AG10803 (cell line): ENCODE measurements around the gene NDUFV2.

ENCODE experiments used
- DNase-seq: peaks from one replicate; pipeline ENCODE4 v3.0.0; 2010; ENCODE audit warnings: low read depth
- H3K4me3 ChIP-seq: 2 replicates; pipeline ENCODE4 v1.5.1; 2011; ENCODE audit warnings: mild to moderate bottlenecking, low read length, control low read depth
- TF ChIP-seq, protein P1 (sequence below): conservative IDR thresholded peaks from 2 replicates; pipeline ENCODE4 v1.5.1; 2011; ENCODE audit warnings: mild to moderate bottlenecking, low read length, control low read depth, inconsistent platforms

Gene NDUFV2

DNA sequence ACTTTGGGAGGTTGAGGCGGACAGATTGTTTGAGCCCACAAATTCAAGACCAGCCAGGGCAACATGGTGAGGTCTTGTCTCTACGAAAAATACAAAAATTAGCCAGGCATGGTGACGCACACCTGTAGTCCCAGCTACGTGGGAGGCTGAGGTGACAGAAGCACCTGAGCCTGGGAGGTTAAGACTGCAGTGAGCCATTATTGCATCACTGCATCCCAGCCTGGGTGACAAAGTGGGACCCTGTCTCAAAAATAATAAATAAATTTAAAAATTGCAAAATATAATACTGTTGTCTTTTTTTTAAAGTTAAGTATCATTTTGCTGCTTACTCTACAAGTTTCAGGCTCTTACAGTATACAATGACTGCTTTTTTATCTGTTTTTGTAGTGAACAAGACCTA is 30.1 kb downstream of the NDUFV2 start:
- H3K4me3 ChIP-seq: no peak overlapping the region
- TF ChIP-seq, protein P1, sequence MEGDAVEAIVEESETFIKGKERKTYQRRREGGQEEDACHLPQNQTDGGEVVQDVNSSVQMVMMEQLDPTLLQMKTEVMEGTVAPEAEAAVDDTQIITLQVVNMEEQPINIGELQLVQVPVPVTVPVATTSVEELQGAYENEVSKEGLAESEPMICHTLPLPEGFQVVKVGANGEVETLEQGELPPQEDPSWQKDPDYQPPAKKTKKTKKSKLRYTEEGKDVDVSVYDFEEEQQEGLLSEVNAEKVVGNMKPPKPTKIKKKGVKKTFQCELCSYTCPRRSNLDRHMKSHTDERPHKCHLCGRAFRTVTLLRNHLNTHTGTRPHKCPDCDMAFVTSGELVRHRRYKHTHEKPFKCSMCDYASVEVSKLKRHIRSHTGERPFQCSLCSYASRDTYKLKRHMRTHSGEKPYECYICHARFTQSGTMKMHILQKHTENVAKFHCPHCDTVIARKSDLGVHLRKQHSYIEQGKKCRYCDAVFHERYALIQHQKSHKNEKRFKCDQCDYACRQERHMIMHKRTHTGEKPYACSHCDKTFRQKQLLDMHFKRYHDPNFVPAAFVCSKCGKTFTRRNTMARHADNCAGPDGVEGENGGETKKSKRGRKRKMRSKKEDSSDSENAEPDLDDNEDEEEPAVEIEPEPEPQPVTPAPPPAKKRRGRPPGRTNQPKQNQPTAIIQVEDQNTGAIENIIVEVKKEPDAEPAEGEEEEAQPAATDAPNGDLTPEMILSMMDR: no peak
- DNase-seq: no peak

DNA sequence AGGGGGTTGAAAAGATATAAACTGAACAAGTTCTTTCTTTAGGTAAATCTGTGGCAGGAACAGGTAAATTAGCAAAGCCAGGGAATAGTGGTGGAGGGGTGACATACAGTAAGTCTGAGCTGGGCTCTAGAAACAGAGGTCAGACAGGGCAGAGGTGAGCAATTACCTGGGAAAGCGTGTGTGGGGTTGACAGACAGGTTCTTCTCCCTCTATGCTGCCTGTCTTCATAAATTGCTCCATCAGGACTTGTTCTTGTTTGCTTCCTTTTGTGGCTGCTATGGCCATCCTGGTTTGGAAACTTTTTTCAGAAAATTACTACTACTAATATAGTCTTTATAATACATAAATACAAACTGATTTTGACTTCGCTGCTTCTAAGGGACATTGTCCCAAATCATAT is 30.7 kb downstream of the NDUFV2 start:
- H3K4me3 ChIP-seq: no peak overlapping the region
- DNase-seq: no peak
- TF ChIP-seq, protein P1: no peak

DNA sequence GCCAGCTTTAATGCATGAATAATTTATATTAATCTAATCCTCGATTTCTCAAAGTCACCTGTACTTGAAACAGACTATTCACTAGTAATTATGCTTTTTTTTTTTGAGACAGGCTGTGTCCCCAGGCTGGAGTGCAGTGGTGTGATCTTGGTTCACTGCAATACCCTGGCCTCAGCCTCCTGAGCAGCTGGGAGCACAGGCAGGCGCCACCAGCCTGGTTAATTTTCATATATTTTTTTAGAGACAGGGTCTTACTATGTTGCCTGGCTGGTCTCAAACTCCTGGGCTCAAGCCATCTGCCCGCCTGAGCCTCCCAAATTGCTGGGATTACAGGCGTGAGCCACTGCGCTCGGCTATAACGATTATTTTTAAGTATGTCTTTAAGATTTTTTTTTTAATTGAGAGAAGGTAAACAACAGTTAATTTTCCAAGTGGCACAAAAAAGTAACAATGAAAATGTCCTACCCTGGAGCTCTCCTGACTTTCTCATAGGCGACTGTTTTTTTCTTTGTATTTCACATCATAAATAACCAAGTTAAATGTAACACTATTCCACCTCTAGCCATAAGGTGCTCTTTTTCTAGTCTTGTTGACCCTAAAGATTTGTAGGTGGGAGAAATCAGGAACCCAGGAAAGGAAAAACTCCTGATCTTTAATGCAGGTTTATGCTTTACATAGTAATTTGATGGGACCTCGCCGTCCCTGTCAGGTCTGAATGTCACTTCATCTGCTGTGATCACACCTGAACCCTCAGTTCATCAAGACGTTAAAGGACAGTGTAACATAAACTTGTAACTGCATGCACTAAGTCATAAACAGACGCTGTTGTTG is 32.8 kb downstream of the NDUFV2 start:
- no peak for DNase-seq
- H3K4me3 ChIP-seq: peak overlapping the region; percentile 72
- TF ChIP-seq, protein P1: no peak

DNA sequence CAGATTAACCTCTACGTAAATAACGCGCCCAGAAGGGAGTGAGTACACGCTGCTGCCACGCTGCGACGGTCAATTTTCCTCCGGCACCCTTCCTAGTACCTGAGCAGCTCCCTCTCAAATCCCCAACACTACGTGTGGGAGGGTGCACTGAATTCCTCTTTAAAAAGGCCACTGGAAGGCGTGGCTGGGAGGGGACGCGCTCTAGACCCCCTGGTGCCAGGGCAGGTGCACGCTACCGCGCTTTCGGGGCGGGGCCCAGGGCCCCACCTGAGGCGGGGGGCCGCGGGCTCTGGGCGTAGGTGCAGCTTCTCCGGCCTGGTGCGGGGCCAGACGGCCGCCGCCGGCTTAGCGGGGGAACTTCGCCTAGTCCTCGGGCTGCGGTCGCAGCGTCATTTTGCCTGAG is 33.4 kb downstream of the NDUFV2 start:
- H3K4me3 ChIP-seq: peak overlapping the region; percentile 72
- no peak for DNase-seq
- TF ChIP-seq, protein P1: no peak

DNA sequence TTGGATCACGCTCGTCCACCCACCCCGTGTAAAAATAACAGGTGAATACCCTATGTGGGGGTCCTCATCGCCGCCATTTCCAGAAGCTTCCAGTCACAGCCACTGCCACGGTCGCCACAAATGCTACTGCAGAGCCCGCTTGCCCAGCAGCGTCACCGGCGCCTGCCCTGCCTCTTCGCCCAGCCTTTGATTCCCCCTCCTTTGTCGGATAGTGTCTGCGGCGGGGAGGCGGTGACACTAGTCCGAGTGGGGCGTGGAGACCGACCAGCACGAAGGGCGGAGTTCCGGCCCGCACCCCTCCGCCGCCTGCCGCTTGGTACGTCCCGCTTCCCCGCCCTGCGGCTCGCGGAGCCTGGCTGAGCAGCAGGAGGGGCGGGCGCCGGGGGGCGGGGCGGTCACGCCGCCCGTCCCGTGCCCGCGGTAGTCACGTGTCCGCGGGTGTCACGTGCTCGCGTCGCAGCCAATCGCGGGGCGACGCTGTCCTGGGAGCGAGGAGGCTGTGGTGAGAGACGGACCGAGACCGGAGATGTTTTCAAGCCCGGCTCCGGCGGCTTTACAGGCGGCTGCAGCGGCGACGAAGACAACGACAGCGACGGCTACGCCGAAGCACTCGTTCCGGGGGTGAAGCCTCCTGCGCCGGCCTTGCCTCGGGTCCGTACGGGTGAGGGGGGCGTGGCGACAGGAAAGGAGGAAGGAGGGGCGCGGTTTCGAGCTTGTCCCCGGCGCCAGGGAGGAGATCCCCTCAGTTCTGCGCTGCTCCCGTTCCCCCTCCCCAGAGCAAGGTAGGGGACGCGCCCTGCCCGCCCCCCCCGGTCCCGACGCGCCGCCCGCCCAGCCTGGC is 34.0 kb downstream of the NDUFV2 start, which contains the start of gene ANKRD12:
TSS of gene ANKRD12 (plus strand) at position 467 of the 841 bp plus-strand sequence. CDS start 45,652 bp downstream, outside the sequence.
- TF ChIP-seq, protein P1: no peak

DNA sequence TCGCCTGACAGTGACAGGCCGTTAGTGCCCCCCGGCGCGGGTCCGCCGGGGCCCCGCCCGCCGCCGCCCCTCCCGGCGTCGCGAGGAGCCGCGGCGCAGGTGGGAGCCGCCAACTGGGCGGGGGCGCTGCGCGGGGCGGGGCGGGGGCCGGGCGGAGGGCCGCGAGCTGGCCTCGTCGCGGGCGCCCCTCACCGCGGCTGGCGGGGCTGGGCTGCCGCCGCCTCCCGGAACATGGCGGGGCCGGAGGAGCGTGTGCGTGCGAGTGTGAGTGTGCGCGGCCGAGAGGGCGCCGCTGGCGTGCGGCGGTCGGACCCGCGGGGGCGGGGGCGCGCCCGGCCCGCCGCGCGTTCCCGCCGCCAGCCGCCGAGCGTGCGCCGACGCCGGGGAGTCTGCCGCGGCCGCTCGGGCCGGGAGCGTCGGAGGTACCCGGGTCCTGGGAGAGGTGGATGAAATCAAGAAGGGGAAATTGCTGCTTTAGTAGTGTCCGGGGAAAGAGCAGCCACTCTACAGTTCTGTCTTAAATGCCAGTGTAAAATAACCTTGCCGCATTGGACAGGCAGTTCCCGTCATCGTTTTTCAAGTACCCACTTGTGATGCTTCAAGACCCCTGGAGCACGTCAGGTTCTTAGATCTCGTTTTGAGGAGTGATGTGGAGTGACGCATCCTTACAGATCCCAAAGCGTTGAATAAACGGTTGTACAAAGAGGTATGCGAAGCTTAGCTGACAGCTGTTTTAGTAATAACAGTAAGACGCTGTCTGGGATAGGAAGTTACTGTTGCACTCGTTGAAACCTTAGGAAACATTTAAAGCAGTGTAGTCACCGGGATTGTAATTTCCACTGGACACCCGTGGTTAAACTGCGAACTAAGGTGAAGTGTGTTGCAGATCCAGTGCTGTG is 34.9 kb downstream of the NDUFV2 start:
- DNase-seq: peak; percentile 77

More for the DNA sequence above, 34.0 kb downstream of the NDUFV2 start, which contains the start of gene ANKRD12:
- H3K4me3 ChIP-seq: peak within 1 kb of the TSS; percentile 91
- DNase-seq: peak; percentile 99

More for the DNA sequence above, 34.9 kb downstream of the NDUFV2 start:
- TF ChIP-seq, protein P1: no peak
- peak overlapping the region; percentile 91 for H3K4me3 ChIP-seq
